HG03139 (cell line): ENCODE data around the gene SPATA31C1.
"Not testable (repeated sequence)": the region's sequence is repeated elsewhere in the genome, so short reads cannot be mapped to it uniquely, and the experiment has no call there.

Source experiments
- ATAC-seq: cut with Tn5 transposase; IDR thresholded peaks from one replicate; pipeline ENCODE4 v1.9.1; 2021; ENCODE audit not compliant: unreplicated experiment

Gene SPATA31C1

GRCh38 chr9:87917662-87918061, at the start of gene SPATA31C1:
TSS of gene SPATA31C1 (plus strand) at chr9:87917962.
- not testable (repeated sequence) for ATAC-seq

- ATAC-seq = no peak
These were observed 49.6 kb upstream of the SPATA31C1 start for GRCh38 chr9:87868175-87868574.

DNA sequence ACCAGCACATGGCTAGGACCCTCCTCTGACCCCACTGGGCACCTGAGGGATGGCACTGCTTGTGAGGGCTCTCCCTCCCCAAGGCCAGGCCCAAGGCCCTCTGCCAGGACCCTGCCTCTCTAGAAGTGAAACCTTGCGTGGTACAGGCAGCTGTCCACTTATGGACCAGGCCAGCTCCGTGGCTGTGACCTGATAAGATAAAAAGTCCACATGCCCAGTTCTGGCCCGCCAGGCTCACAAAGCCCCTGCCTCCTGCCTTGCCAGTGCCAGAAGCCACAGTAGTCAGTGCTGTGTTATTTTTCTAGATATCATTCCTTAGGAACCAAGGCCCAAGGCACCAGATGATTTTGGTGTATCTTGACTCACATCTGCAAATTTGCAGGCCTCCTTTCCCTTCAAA, 49.1 kb upstream of the SPATA31C1 start:
- ATAC-seq = no peak

DNA sequence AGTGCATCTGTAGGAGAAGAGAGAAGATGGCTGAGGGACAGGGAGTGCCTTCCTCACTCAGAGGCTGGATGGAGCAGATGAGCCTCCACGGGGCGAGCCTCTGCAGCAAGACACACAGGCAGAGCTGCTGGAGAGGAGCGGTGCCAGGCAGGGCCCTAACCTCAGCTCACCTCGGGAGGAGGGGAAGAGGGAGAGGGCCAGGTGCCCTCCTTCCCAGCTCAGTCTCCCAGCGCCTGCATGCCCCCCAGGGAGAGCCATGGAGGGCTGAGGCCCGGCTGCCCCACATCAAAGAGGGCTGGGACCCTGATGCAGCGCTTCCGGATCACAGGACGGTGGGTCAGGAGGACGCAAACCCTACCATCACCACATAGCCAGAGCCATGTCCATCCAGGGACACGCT, 48.7 kb upstream of the SPATA31C1 start:
- no peak for ATAC-seq

DNA sequence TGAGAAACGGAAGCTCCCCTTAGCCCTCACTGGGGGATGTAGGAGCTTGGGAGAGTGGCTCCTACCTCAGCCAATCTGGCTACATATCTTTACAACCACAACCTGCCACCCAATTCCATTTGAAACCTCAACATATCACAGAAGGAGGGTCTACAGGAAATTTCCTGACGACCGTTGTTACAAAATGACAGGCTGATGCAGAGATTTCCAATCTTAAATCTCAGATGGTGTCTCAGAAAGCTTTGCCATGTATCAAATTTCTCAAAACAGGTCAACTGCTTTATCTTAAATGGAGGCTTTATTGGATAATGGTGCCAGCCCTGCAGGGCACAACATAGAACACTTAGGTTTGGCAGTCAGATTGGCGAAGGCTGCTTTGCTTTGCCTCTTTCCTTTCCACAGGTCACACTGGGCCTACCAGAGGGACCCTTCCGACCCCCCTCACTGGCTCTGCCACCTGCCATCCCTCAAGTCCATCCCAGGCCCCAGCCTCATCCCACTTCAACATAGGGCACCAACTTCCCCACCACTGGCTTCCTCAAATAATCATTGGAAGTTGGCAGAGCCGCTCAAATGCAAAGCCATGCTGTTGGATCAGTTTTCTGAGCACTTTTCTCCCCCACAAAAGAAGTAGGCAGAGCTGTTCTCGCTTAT, 46.2 kb upstream of the SPATA31C1 start:
- no peak for ATAC-seq

GRCh38 chr9:87872079-87872624, 45.6 kb upstream of the SPATA31C1 start:
- ATAC-seq = no peak

- ATAC-seq = no peak
These were observed 44.0 kb upstream of the SPATA31C1 start for GRCh38 chr9:87873607-87874303.

GRCh38 chr9:87874304-87874623, 43.5 kb upstream of the SPATA31C1 start:
- no peak for ATAC-seq

DNA sequence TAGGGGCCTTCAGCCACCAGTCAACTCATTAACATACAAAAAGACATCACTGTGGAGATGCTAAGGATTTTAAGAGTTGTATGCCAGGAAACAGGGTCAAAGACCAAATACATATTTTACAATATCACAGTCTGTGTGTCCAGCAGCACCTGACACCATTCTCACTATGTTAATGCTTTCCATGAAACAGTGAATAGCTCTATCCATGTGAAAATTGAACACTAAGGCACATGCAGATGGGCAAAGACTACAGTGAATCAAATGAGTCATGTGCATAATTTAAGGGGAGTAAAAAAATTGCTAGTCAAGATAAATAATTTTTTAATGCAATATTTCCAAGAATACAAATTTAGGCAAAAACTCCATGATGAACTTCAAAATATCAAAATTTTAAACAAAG, 42.7 kb upstream of the SPATA31C1 start:
- ATAC-seq = no peak

- no peak for ATAC-seq
These were observed 41.8 kb upstream of the SPATA31C1 start for GRCh38 chr9:87875831-87876545.

DNA sequence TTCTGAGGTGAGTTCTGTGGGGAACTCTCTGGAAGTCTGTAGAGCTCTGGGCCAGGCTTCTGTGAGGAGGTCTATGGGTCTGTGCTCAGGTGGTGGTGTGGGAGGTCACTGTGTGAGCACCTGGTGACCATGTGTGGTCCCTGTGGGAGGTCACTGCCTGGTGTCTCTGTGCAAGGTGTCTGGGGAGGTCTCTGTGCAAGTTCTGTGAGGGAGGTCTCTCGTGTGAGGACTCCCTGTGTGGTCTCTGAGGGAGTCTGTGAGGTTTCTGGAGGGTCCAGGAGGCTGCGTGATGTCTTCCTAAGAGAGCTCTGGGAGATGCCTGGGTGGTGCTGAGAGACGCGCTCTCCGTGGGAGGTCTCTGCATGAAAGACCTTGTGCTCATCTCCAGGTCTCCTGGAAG, 41.1 kb upstream of the SPATA31C1 start:
- ATAC-seq = no peak

DNA sequence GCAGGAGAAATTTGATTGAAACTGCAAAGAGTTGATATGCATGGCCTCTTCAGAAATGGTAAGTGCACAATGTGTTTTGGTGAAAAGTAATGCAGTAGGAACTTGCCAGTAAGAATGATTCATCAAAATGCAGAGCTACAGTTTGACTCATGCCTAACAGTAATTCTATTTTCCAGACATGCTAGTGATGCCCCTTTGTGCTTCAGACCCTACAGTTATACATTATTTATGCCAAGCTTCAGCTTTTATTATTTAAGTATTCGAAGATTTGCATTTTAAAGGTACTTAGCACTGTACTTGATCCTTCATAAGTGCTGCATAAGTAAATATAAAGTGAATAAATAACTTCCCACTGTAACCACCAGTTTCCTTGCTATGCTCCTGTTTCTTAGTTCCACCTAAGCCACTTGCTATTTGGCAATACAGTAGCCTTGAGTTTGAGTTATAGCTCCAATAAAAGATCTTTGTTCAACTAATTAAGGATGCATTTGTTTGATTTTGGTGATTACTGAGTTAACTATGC, 38.7 kb upstream of the SPATA31C1 start:
- ATAC-seq = no peak

DNA sequence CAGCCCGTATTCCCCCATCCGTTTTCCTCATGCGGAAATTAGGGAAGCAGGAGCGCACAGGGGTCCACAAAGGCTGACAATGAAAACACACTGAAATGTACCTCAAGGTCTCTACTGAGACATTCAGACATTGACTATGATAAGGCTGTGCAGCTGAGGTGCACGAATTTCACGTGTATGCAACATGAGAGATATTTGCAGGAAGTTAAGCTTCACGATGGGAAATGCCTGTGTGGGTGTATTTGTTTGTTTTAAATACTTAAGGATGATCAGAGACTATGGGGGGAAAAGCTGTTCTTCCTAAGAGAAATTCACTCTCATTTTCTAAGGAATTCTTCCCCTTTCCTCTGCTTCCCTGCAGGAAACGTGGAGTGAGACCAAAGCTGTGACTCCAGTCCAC, 37.6 kb upstream of the SPATA31C1 start:
- ATAC-seq = no peak

- no peak for ATAC-seq
These were observed 37.1 kb upstream of the SPATA31C1 start for GRCh38 chr9:87880683-87881082.

GRCh38 chr9:87882627-87883026, 35.1 kb upstream of the SPATA31C1 start, which contains the start of gene SPATA31E1:
TSS of gene SPATA31E1 (plus strand) at chr9:87882877. CDS start at chr9:87882892, 15 bp downstream.
- ATAC-seq = no peak

DNA sequence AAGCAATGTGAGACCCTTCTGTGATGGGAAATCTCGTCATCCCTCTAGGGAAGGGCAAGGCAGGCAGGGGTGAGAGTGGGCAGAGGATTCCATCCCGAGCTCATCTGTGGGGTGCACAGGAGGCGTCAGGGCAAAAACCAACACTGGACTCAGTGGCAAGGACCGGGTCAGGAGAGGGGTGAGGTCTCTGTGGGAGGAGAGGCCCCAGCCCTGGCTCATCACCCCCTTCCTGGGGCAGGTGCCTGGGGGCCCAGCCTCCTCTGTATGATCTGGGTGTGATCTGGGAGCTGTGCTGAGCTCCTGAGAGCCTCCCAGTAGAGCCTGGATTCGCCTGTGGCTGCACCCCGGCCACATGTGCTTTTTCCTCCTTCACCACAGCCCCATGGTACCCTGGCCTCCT, 34.5 kb upstream of the SPATA31C1 start:
- no peak for ATAC-seq

GRCh38 chr9:87883990-87884389, 33.8 kb upstream of the SPATA31C1 start:
- ATAC-seq = no peak

DNA sequence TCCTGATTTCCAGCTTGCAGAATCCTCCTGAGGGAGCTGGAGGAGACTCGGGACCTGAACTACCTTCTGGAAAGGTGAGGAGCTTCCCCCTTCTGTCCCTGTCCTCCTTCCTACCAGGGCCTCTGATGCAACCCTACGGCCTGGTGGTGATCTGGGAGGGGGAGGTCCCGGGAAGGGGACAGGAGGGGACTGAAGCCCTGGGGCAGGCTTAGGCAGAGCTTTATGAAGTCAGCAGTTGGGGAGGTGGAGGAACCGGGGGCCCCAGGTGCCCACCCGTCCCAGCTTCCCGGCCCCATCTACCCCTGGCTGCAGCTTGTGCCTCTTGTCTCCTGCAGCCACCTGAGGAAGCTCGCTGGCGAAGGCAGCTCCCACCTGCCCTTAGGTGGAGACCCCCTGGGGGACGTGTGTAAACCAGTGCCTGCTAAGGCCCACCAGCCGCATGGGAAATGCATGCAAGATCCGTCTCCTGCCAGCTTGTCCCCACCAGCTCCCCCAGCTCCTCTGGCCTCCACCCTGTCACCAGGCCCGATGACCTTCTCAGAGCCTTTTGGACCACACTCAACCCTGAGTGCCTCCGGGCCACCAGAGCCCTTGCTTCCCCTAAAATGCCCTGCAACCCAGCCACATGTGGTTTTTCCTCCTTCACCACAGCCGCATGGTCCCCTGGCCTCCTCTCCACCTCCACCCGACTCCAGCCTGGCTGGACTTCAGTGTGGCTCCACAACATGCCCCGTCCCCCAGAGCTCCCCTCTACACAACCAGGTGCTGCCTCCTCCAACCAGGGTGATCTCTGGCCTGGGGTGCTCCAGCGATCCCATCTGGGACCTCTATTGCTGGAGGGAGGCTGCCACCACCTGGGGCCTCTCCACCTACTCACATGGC, 32.9 kb upstream of the SPATA31C1 start:
- no peak for ATAC-seq

GRCh38 chr9:87885484-87886189, 32.1 kb upstream of the SPATA31C1 start:
- ATAC-seq = no peak
